Inflammatory macrophage (primary cell): ENCODE data around the gene MAP4K4.

Experiments
- DNase-seq, 2 donors: peaks; one replicate each; pipeline ENCODE4 v3.0.0-alpha.2; 2020 to 2022

MAP4K4 gene

GRCh38 chr2:101692766-101693165, 4.7 kb upstream of the MAP4K4 start:
- no peak for DNase-seq

DNA sequence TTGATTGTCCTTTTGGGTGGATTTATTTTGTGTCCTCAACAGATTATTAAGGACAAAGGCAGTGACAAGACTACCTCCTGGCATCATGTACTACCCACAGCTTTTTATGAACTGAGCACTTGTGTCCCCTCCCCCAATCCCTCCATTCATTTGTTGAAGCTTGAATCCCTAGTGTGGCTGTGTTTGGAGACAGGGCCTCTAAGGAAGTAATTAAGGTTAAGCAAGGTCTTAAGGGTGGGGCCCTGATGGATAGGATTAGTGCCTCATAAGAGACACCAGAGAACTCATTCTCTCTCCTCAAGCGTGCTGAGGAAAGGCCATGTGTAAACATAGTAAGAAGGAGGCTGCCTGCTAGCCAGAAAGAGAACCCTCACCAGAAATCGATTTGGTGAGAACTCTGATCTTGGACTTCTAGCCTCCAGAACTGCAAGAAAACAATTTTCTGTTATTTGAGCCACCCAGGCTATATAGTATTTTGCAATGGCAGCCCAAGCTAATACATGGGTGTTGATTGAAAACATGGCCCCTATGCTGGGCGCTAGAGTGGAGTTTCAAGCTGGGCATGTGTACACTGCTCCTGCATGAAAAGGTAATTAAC, 3.4 kb upstream of the MAP4K4 start:
- no peak for DNase-seq

DNA sequence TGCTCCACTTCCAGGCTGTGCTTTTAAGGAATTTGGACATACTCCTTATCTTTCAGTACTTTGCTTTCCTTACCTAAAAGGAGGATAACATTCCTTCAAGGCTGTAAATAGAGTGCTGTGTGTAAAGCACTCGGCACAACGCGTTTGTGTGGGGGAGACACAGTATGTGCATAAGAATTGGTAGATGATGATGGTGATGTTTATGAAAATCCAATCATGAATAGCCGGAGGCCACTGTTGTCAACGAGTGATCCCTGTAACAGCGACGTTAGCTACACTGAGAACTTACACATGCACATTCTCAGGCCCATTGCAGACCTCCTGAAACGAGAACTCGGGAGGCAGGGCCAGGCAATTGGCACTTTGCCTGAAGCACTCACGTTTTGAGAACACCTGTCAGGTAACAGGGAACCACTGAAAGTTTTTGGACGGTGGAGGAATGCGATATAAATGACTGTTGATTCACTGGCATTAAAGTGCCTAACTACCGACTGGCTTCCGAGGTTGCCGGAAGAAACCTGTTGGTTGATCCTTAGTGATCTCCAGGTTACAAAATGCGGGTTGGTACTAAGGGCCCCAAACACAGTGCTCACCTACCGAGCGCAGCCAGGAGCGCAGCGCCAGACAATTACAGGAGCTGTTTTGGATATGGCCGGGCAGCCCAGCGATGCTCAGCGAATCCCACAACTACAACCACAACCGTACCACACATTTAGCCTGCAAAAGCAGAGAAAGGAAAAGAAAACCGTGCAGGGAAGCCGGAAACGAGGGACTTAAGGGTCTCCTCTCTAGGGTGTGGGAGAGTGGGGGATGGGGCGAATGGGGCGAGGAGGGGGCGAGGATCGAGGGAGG, 1.0 kb upstream of the MAP4K4 start:
- DNase-seq, result no peak

GRCh38 chr2:101698014-101698843, 722 bp downstream of the MAP4K4 start:
- peak; percentile 11 to 30 for DNase-seq

GRCh38 chr2:101698844-101699754, 1.6 kb downstream of the MAP4K4 start:
- DNase-seq, result no peak

DNA sequence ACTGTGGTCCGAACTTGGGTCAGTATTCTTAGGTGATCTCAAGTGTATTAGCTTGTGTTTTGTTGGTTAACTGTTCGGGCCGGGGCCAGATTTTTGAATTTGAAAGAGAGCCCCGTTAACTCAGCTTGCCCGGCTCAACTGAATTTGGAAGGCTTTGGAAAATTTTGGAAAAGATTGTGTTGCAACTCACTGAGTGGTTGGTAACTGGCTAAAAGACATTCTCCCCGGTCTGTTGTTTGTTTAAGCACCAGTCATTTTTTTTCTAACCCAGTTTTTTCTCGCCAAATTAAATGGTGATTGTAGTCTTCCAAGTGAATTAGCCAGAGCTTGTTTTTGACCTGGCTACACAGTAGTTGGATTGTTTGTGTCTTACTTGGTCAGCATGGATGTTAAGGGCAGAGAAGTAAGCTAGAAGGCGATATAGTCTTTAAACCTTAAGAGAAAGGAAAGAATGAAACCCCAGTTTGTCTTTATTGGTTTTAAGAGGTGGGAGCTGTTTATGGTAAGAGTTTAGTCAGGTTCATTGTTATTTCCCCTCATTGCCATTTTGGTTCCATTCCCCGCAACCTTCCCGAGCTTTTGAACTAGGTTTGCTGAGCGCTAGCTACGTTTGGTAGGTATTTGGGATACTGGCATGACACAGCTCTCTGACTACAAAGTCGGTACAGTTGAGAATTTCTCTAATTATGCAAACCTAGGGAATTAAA, 2.4 kb downstream of the MAP4K4 start:
- DNase-seq, result no peak

- peak; percentile 33 to 50 for DNase-seq
Observed at GRCh38 chr2:101704046-101704466, 6.5 kb downstream of the MAP4K4 start.

DNA sequence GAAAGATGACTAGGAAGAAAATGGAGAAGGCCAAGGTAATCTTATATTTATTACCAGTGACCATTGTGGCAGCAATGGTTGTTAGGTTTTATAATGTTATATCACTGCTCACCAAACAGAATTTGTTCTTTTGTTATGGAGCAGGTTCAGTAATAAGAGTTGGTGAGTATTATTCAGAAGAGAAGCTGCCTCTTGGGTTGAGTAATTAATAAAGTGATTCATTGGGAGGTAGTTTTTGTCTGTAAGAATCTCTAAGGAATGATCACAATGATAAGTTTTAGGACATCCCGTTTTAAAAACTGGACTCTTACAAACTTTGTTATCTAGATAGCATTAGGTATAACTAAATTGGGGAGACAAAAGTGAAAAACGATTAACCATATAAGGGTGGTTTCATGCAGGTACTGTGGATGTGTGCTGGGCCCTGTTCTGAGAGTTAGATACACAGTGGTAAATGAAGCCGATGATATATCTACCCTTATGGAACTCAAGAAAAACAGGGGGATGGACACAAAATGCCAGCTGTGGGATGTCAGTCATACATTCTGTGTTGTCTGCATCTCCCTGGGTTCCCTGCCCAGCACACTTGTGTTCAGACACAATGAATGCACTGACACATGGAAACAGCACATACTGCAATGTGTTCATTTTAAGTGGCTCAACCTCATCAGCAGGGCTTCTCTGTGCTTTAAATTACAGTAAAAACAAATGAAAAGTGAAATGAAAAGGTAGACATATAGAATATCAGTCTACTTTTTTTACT, 7.5 kb downstream of the MAP4K4 start:
- no peak for DNase-seq

- DNase-seq, result no peak
Observed at GRCh38 chr2:101706121-101706818, 8.8 kb downstream of the MAP4K4 start.

DNA sequence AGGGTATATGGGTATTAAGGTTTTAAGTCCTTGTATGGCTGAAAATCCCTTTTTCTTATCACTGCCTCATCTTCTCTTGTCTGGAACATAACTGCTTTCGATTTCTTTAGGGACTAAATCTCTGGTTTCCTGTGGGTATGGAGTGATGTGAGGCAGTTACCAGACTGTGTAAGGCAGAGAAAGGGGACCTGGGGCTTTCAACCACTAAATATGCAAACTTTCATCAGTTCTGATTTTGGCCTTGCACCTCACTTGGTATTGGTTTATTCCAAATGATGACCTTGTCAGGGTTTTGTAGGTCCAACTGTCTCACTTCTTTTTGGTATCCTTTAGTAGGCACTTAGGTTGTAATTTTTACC, 9.3 kb downstream of the MAP4K4 start:
- DNase-seq, result no peak

GRCh38 chr2:101710036-101710435, 12.5 kb downstream of the MAP4K4 start:
- no peak for DNase-seq

- no peak for DNase-seq
Observed at GRCh38 chr2:101710471-101711318, 13.2 kb downstream of the MAP4K4 start.

DNA sequence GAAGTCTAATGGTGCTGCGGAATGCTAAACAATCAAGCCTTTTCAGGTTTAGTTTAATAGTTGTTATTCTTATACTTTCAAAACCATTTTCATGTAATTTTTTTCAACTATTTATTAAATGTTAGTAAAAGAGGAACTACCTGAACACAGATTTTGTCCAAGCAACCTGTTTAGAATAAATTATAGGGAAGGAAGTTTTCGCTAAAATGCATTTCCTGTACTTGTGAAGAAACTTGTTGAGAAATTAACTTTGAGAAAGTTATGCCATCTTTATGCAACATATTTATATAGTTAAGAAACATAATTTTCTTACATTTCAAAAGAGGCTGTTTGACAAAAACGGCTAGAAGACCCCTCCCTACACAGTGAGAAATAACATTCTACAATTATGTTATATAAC, 16.6 kb downstream of the MAP4K4 start:
- DNase-seq, result peak in 1 of 2 donors; percentile 94

DNA sequence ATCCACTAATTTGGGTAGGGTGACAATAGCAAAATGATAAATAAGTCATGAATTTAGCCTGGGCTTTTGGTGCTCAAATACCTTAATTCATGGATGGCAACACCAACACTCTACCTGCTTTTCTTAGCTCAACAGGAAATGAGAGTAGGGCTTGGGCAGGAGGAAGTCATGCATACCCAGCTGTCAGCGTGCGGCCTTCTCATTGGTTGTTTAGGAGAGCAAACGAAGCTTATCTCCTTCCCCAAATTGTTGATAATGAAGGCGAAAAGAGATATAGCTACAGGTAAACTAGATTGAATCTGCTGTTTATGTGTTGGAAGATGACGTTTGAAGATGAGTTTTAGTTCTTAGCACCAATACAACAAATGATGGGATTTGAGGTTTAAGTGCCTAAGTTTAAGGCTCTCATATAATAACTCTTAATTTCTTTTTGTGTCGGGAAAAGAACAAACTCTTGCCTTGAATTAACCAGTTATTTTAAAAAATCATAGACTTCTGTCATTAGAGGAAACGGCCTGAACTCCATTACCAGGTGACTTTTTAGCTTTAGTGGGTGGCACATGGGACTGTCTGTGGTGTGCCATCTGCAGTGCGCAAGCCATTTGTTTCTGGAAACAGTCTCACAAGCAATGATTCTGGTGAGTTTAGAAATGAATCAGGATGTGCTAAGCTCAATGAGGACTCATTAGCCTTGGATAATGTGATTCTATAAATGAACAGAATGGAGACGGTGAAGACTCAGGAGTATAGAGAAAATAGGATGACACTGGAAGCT, 19.8 kb downstream of the MAP4K4 start:
- no peak for DNase-seq

GRCh38 chr2:101718479-101718878, 21.0 kb downstream of the MAP4K4 start:
- DNase-seq, result no peak

GRCh38 chr2:101718993-101719571, 21.6 kb downstream of the MAP4K4 start:
- no peak for DNase-seq

DNA sequence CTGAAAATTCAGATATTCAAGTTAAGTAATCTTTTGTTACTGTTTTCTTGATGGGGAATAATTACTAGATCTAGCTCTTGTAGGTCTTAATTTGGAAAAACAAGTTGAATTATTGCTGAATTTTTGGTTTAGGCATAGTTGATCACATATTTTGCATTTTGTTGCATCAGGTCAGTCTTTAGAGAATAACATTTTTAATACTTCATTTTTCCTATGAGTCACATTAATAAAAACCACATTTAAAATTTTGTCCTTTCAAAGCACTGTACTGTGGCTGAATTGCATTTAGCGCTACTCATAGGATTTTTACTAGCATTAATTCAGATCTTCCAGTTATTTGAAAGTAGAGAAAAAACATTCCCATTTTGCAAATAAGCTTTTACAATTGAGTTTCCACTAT, 23.2 kb downstream of the MAP4K4 start:
- DNase-seq, result no peak

DNA sequence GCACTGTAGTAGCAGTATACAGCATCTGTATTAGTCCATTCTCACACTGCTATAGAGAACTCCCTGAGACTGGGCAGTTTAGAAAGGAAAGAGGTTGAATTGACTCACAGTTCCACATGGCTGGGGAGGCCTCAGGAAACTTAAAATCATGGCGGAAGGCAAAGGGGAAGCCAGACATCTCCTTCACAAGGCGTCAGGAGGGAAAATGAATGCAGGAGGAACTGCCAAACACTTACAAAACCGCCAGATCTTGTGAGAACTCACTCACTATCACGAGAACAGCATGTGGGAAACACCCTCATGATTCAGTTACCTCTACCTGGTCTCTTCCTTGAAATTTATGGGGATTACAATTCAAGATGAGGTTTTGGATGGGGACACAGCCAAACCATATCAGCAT, 25.4 kb downstream of the MAP4K4 start:
- peak; percentile 86 to 88 for DNase-seq
